Measurements from ENCODE around the gene DZIP3.

Gene DZIP3, protein sequence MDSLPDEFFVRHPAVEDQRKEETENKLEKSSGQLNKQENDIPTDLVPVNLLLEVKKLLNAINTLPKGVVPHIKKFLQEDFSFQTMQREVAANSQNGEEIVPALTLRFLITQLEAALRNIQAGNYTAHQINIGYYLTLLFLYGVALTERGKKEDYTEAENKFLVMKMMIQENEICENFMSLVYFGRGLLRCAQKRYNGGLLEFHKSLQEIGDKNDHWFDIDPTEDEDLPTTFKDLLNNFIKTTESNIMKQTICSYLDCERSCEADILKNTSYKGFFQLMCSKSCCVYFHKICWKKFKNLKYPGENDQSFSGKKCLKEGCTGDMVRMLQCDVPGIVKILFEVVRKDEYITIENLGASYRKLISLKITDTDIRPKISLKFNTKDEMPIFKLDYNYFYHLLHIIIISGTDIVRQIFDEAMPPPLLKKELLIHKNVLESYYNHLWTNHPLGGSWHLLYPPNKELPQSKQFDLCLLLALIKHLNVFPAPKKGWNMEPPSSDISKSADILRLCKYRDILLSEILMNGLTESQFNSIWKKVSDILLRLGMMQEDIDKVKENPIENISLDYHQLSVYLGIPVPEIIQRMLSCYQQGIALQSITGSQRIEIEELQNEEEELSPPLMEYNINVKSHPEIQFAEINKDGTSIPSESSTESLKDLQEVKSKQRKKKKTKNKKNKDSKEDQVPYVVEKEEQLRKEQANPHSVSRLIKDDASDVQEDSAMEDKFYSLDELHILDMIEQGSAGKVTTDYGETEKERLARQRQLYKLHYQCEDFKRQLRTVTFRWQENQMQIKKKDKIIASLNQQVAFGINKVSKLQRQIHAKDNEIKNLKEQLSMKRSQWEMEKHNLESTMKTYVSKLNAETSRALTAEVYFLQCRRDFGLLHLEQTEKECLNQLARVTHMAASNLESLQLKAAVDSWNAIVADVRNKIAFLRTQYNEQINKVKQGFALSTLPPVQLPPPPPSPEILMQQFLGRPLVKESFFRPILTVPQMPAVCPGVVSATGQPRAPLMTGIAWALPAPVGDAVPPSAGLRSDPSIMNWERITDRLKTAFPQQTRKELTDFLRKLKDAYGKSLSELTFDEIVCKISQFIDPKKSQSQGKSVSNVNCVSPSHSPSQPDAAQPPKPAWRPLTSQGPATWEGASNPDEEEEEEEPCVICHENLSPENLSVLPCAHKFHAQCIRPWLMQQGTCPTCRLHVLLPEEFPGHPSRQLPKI

GRCh38 chr3:108589081-108589997, at the start of gene DZIP3, which contains the start of gene CIP2A:
Gene DZIP3, plus strand, starts transcription at chr3:108589722. Its CDS starts 15,685 bp downstream, at chr3:108605407.
Gene CIP2A, minus strand, starts transcription at chr3:108589438. Its CDS starts 63 bp downstream, at chr3:108589375.
- peak; percentile 87 to 96 for DNase-seq

- no peak for DNase-seq
Measured at GRCh38 chr3:108546247-108546646, 43.3 kb upstream of the DZIP3 start.

- no peak for DNase-seq
Measured at GRCh38 chr3:108546692-108547091, 42.8 kb upstream of the DZIP3 start.

GRCh38 chr3:108548304-108548703, 41.2 kb upstream of the DZIP3 start:
- no peak for DNase-seq

GRCh38 chr3:108548886-108549285, 40.6 kb upstream of the DZIP3 start:
- DNase-seq, result no peak

- peak; percentile 14 to 65 for DNase-seq
Measured at GRCh38 chr3:108552267-108553159, 37.0 kb upstream of the DZIP3 start.

DNA sequence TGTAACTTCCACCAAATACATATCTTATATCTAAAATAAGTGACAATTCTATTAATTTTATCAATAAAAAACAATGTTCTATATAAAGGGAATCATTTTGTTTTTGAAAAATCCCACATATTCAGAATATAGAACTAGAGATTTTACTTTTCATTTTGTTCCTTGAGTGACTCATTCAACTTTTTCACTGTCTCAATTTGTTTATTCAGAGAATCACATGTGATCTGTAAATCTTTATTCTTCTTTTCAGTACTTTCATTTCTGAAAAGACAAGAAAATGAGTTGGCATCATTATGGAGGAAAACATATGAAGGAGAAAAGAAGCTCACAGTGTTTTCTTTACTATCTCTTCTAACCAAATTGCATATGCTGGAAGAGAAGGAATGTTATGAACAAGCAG, 35.3 kb upstream of the DZIP3 start:
- no peak for DNase-seq

GRCh38 chr3:108554913-108555571, 34.5 kb upstream of the DZIP3 start:
- no peak for DNase-seq

DNA sequence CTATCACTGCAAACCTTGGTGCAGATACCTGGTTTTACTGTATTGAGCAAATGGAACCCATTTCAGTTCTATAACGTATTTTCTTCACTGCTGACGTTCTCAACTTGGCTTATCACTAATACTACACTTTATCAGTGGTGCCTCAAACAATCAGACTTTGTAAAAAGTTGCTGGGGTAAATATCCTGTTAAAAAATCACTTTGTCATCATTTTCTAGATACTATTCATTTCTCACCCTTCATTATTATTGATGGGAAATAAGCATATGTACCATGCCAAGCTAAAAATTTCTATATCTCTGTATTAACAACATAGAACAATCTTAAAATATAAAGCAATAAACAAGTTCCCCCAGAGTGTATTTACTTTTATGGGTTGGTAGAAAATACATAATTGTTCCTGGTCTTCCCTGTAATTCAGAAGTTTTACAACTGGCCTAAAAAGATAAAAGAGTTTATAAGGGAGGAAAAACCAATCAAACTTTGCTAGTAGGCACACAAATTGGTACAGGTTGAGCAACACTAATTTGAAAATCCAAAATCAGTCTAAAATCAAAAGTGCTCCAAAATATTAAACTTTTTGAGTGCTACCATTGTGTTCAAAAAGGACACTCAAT, 33.4 kb upstream of the DZIP3 start:
- DNase-seq, result no peak

DNA sequence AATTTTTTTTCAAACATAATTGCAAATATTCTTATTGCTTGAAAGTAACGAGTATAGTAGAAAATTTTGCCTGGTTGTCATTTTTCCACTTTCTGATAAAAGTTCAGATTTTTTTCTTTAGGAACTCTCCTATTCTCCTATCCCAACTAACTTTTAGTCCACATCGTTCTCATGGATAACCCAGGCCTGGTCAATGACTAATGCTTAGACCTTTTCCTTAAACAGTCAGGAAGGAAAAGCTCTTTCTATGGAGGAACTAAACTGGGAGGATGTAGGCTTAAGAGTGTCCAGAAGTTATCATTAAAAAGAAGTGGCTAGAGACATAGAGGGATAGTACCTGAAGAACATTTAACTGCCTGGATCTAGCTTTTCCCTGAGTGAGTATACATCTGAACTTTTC, 27.0 kb upstream of the DZIP3 start:
- DNase-seq, result no peak

DNA sequence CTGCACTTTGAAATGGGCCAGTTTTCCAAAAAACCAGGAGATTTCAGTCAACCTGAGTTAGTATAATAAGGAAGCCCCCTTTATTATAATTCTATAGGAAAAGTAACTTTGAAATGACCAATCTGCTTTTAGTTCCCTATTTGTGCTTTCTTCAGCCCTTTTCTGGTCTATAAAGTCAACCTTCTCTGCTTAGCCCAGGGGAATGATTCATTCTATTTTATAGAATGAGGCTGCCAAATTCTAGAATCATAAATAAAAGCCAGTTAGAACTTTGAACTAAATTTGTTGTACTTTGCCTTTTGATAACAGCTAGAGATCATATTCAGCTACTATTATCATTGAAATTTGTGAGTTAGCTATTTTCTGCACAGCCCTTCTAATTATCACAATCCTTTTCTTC, 25.0 kb upstream of the DZIP3 start:
- no peak for DNase-seq

DNA sequence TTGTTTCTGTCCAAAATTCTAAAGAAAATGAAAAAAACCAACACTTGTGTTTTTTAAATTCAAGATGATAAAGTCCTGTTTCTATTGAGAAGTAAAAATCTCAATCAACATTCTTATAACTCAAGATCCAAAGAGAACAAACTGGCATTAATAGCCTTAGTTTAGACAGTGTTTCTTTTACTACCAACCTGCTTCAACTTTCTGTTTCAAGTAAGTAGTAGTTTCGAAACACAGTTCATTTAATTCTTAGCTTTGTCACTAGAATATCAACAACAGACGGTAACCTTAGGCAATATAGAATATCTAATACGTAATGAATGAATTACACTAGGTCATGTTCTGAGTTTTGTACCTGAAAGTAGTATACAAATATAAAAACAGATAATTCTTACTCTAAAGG, 24.0 kb upstream of the DZIP3 start:
- DNase-seq, result no peak

DNA sequence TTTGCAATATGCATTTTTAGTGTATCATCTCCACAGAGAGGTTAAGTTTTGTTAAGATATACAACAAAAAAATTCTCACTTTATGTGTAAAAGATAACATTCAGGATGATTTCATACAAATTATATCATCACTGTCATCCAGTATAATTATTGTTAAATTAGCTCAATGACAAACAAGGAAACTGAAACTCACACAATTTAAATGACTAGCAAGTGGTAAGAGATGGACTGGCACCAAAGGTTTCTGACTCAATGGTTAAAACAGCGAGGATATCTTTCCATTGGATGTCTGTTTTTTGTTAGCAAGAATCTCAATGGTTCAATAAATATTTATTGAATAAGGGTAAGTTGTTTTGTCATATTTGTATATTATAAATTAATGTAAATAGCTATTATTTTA, 22.9 kb upstream of the DZIP3 start:
- DNase-seq, result no peak

GRCh38 chr3:108569336-108569735, 20.2 kb upstream of the DZIP3 start:
- peak in 1 of 2 experiments; percentile 45 for DNase-seq

DNA sequence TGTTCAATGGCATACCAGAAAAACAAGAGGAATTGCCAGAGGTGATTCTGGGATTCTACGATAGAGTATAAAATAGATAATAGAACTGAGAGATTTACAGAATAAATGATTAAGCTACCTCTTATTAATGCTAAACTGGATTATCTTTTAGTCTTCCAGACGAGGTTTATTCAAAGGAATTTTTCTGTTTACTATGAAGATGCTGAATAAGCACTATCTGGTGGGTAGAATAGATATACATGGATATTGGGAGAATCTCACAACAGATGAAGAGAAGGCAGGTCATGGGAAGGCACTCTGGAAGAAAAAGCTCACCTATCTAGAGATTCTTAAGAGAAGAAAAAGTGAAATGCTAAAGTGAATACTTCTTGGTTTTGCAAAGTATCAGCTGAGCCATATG, 11.5 kb upstream of the DZIP3 start:
- no peak for DNase-seq

GRCh38 chr3:108588601-108589000, 921 bp upstream of the DZIP3 start:
- DNase-seq, result no peak

- no peak for DNase-seq
Measured at GRCh38 chr3:108589998-108590323, 439 bp downstream of the DZIP3 start.

DNA sequence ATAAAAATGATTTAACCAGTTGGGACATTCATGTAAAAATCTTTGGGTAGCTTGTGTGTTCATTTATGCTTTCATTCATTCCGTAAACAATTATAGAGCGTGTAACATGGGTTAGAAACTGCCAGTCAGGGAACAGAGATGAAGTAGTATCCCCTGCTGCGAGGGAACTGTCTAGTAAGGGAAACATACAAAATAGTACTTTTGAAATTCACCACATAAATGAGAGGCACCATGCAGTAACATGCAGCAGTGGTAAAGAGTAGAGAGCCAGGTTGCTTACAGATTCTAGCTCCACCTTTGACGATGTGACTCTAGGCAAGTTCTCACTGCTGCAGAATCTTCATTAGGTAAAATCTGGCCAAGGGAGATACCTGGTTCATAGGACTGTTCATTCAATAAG, 938 bp downstream of the DZIP3 start:
- no peak for DNase-seq

- no peak for DNase-seq
Measured at GRCh38 chr3:108595321-108595720, 5.8 kb downstream of the DZIP3 start.

DNA sequence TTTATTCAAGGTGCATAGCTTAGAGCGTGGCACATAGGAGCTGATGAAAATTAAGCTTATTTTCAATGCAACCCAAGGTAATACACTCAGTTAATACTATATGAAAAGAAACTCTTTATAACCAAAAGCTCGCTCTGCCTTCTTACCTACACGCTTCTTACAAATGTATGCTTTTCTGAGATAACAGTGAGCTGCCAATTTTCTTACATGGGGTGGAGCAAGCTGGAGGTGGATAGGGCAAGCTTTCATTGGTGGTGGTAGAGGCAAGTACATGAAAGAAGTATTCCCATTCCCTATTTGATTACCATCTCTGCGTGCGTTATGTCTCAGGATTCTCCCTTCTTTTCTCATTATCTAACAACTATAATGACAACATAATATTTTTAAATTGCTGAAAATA, 8.9 kb downstream of the DZIP3 start:
- no peak for DNase-seq

Data from NCI-H446 (cell line).